ENCODE results near the gene MRAP2. TPM values are rescaled to one million over a fixed set of nuclear protein-coding genes. Genes with fewer than 3 reads are reported as not detected.
A peak's percentile ranks its signal among the peaks of the same experiment; 100 is the strongest.
"Not testable (repeated sequence)": the region's sequence is repeated elsewhere in the genome, so short reads cannot be mapped to it uniquely, and the experiment has no call there.

MRAP2 gene
- total RNA-seq, 2 donors from 2014 or later = not detected

GRCh38 chr6:84086545-84087429, 53.2 kb downstream of the MRAP2 start:
- no peak for DNase-seq (ENCODE audit: low spot score in 2 of 2)
- Mint-ChIP-seq H3K27ac (no peak overlapping the region), H3K36me3 (no peaks in the 10 kb centered on the region), H3K9me3 (no peaks in the 10 kb centered on the region)
- ATAC-seq = no peak

- no peak for DNase-seq (ENCODE audit: low spot score in 2 of 2)
- ATAC-seq = no peak
- no peaks in the 10 kb centered on the region for H3K36me3 Mint-ChIP-seq
- no peaks in the 10 kb centered on the region for H3K9me3 Mint-ChIP-seq
- H3K27ac Mint-ChIP-seq = no peak overlapping the region
Observed at GRCh38 chr6:84089081-84089480, 55.5 kb downstream of the MRAP2 start.

- Mint-ChIP-seq H3K9me3 (no peaks in the 10 kb centered on the region), H3K36me3 (no peaks in the 10 kb centered on the region), H3K27ac (no peak overlapping the region)
- DNase-seq (ENCODE audit: low spot score in 2 of 2) (no peak), ATAC-seq (no peak)
Observed at GRCh38 chr6:84089552-84089951, 56.0 kb downstream of the MRAP2 start.

GRCh38 chr6:84093441-84094435, 60.2 kb downstream of the MRAP2 start:
- peak in 1 of 2 donors; percentile 49 for ATAC-seq
- no peak overlapping the region for H3K27ac Mint-ChIP-seq
- no peaks in the 10 kb centered on the region for H3K9me3 Mint-ChIP-seq
- no peaks in the 10 kb centered on the region for H3K36me3 Mint-ChIP-seq
- no peak for DNase-seq (ENCODE audit: low spot score in 2 of 2)

- Mint-ChIP-seq H3K9me3 (no peaks in the 10 kb centered on the region), H3K27ac (no peak overlapping the region), H3K36me3 (no peaks in the 10 kb centered on the region)
- no peak for DNase-seq (ENCODE audit: low spot score in 2 of 2)
- ATAC-seq = no peak
Observed at GRCh38 chr6:84095156-84095555, 61.6 kb downstream of the MRAP2 start.

GRCh38 chr6:84103029-84103428, 69.5 kb downstream of the MRAP2 start:
- no peak for ATAC-seq
- Mint-ChIP-seq H3K9me3 (peaks cover 0 to 14% of the 10 kb centered on the region in 2 donors), H3K36me3 (no peaks in the 10 kb centered on the region), H3K27ac (no peak overlapping the region)
- no peak for DNase-seq (ENCODE audit: low spot score in 2 of 2)

GRCh38 chr6:84105215-84105924, 71.8 kb downstream of the MRAP2 start:
- H3K36me3 Mint-ChIP-seq; H3K27ac Mint-ChIP-seq; ATAC-seq; DNase-seq (ENCODE audit: low spot score in 2 of 2): not testable (repeated sequence)
- peaks cover 0 to 21% of the 10 kb centered on the region in 2 donors for H3K9me3 Mint-ChIP-seq

GRCh38 chr6:84107495-84107894, 73.9 kb downstream of the MRAP2 start:
- ATAC-seq (no peak), DNase-seq (ENCODE audit: low spot score in 2 of 2) (no peak)
- H3K27ac Mint-ChIP-seq = no peak overlapping the region
- peaks cover 0 to 2% of the 10 kb centered on the region in 2 donors for H3K36me3 Mint-ChIP-seq
- H3K9me3 Mint-ChIP-seq = peaks cover 0 to 11% of the 10 kb centered on the region in 2 donors

GRCh38 chr6:84111351-84111750, 77.8 kb downstream of the MRAP2 start:
- H3K9me3 Mint-ChIP-seq = peaks cover 11 to 21% of the 10 kb centered on the region in 2 donors
- not testable (repeated sequence) for DNase-seq (ENCODE audit: low spot score in 2 of 2); H3K27ac Mint-ChIP-seq; ATAC-seq
- peaks cover 0 to 24% of the 10 kb centered on the region in 2 donors for H3K36me3 Mint-ChIP-seq

- H3K27ac Mint-ChIP-seq; DNase-seq (ENCODE audit: low spot score in 2 of 2); ATAC-seq: not testable (repeated sequence)
- Mint-ChIP-seq H3K9me3 (peaks cover 29 to 30% of the 10 kb centered on the region in 2 donors), H3K36me3 (peaks cover 4 to 38% of the 10 kb centered on the region in 2 donors)
Observed at GRCh38 chr6:84114933-84115594, 81.5 kb downstream of the MRAP2 start.

GRCh38 chr6:84118191-84118590, 84.6 kb downstream of the MRAP2 start:
- DNase-seq (ENCODE audit: low spot score in 2 of 2) (no peak), ATAC-seq (no peak)
- Mint-ChIP-seq H3K27ac (no peak overlapping the region), H3K9me3 (peaks cover 22 to 29% of the 10 kb centered on the region in 2 donors), H3K36me3 (peaks cover 13 to 45% of the 10 kb centered on the region in 2 donors)

GRCh38 chr6:84119277-84119676, 85.7 kb downstream of the MRAP2 start:
- no peak overlapping the region for H3K27ac Mint-ChIP-seq
- ATAC-seq = no peak
- H3K36me3 Mint-ChIP-seq = peaks cover 17 to 42% of the 10 kb centered on the region in 2 donors
- no peak for DNase-seq (ENCODE audit: low spot score in 2 of 2)
- peaks cover 21 to 29% of the 10 kb centered on the region in 2 donors for H3K9me3 Mint-ChIP-seq

GRCh38 chr6:84123186-84123585, 89.6 kb downstream of the MRAP2 start:
- DNase-seq (ENCODE audit: low spot score in 2 of 2) (no peak), ATAC-seq (no peak)
- Mint-ChIP-seq H3K9me3 (peaks cover 4 to 11% of the 10 kb centered on the region in 2 donors), H3K36me3 (peaks cover 17 to 24% of the 10 kb centered on the region in 2 donors), H3K27ac (no peak overlapping the region)

- not testable (repeated sequence) for ATAC-seq; DNase-seq (ENCODE audit: low spot score in 2 of 2); H3K27ac Mint-ChIP-seq
- Mint-ChIP-seq H3K36me3 (peaks cover 12 to 24% of the 10 kb centered on the region in 2 donors), H3K9me3 (peaks cover 12 to 17% of the 10 kb centered on the region in 2 donors)
Observed at GRCh38 chr6:84129588-84129987, 96.0 kb downstream of the MRAP2 start.

GRCh38 chr6:84133385-84133784, 99.8 kb downstream of the MRAP2 start:
- ATAC-seq; DNase-seq (ENCODE audit: low spot score in 2 of 2); H3K27ac Mint-ChIP-seq: not testable (repeated sequence)
- peaks cover 12 to 17% of the 10 kb centered on the region in 2 donors for H3K9me3 Mint-ChIP-seq
- peaks cover 11 to 28% of the 10 kb centered on the region in 2 donors for H3K36me3 Mint-ChIP-seq

GRCh38 chr6:84135291-84135690, 101.7 kb downstream of the MRAP2 start:
- DNase-seq (ENCODE audit: low spot score in 2 of 2) (no peak), ATAC-seq (no peak)

More at GRCh38 chr6:84135291-84135690, 101.7 kb downstream of the MRAP2 start:
- Mint-ChIP-seq H3K27ac (no peak overlapping the region), H3K36me3 (peaks cover 15 to 42% of the 10 kb centered on the region in 2 donors), H3K9me3 (peaks cover 7 to 17% of the 10 kb centered on the region in 2 donors)
